HG03025 (cell line): Measurements from ENCODE around the gene TPCN2.
"Not testable (repeated sequence)": the region's sequence is repeated elsewhere in the genome, so short reads cannot be mapped to it uniquely, and the experiment has no call there.

Source experiments
- ATAC-seq: cut with Tn5 transposase; IDR thresholded peaks from one replicate; pipeline ENCODE4 v1.9.1; 2021; ENCODE audit warnings: mild to moderate bottlenecking, moderate library complexity; ENCODE audit not compliant: unreplicated experiment, low FRiP score

Gene TPCN2

GRCh38 chr11:69073469-69073868 is 24.7 kb downstream of the TPCN2 start:
- ATAC-seq: no peak

- no peak for ATAC-seq
These were observed 25.8 kb downstream of the TPCN2 start for GRCh38 chr11:69074375-69075140.

GRCh38 chr11:69075421-69076128 is 26.8 kb downstream of the TPCN2 start:
- ATAC-seq: no peak

GRCh38 chr11:69076129-69076791 is 27.5 kb downstream of the TPCN2 start:
- ATAC-seq: no peak

- not testable (repeated sequence) for ATAC-seq
These were observed 28.2 kb downstream of the TPCN2 start for GRCh38 chr11:69076977-69077376.

GRCh38 chr11:69078508-69078907 is 29.8 kb downstream of the TPCN2 start:
- no peak for ATAC-seq

GRCh38 chr11:69078930-69079605 is 30.3 kb downstream of the TPCN2 start:
- ATAC-seq: no peak

- ATAC-seq: no peak
These were observed 31.0 kb downstream of the TPCN2 start for GRCh38 chr11:69079661-69080256.

GRCh38 chr11:69080257-69080995 is 31.7 kb downstream of the TPCN2 start:
- no peak for ATAC-seq

GRCh38 chr11:69081180-69081579 is 32.4 kb downstream of the TPCN2 start:
- no peak for ATAC-seq

- no peak for ATAC-seq
These were observed 35.0 kb downstream of the TPCN2 start for GRCh38 chr11:69083531-69084247.

GRCh38 chr11:69084371-69084770 is 35.6 kb downstream of the TPCN2 start:
- ATAC-seq: no peak

GRCh38 chr11:69085490-69086095 is 36.9 kb downstream of the TPCN2 start:
- ATAC-seq: no peak

- ATAC-seq: no peak
These were observed 37.7 kb downstream of the TPCN2 start for GRCh38 chr11:69086152-69087132.

GRCh38 chr11:69087133-69087524 is 38.4 kb downstream of the TPCN2 start:
- no peak for ATAC-seq

- no peak for ATAC-seq
These were observed 39.1 kb downstream of the TPCN2 start for GRCh38 chr11:69087811-69088210.

GRCh38 chr11:69088676-69089146 is 40.0 kb downstream of the TPCN2 start:
- no peak for ATAC-seq
